ENCODE data around the gene IGFBP6. TPM values are rescaled to one million over a fixed set of nuclear protein-coding genes. Genes with fewer than 3 reads are reported as not detected.

Gene IGFBP6
- polyA plus RNA-seq, 1 of the 3 experiments (the other 2 are of a cell fraction): 570 TPM

- peaks cover 13% of the 10 kb centered on the region for H3F3A ChIP-seq (replicated peaks; ENCODE audit: insufficient read depth)
- no peaks in the 10 kb centered on the region for H3K9me3 ChIP-seq
- ChIA-PET POLR2A (no interaction called here), CTCF (interaction anchor here (0.9 to 4.6 kb wide), 5 partner anchors 8 to 124 kb away, joined by 4 to 37 read pairs (median 6); partner anchors contain the start of gene IGFBP6)
- TF ChIP-seq CHD2 (IDR thresholded peaks at IDR 0.05; ENCODE audit: low read length, partially characterized antibody) (no peak), EP300 (IDR thresholded peaks at IDR 0.05; ENCODE audit: borderline replicate concordance in 1 of 2, low read depth in 1 of 2, low read length in 1 of 2) (no peak), REST (IDR thresholded peaks at IDR 0.05; ENCODE audit: low read depth, low read length) (no peak), NFIC (IDR thresholded peaks at IDR 0.05; ENCODE audit: borderline replicate concordance) (no peak), TEAD4 (IDR thresholded peaks at IDR 0.05; ENCODE audit: borderline replicate concordance, insufficient read depth) (no peak)
- peaks cover 15 to 21% of the 10 kb centered on the region in 2 experiments for H3K36me3 ChIP-seq (replicated peaks in 1 of 2; ENCODE audit: control insufficient read depth in 1 of 2, insufficient read depth in 2 of 2, low read length in 1 of 2)
- H3K4me3 ChIP-seq (ENCODE audit: low read depth in 2 of 2, low read length in 1 of 2): no peak overlapping the region
- H3K9me2 ChIP-seq: no peaks in the 10 kb centered on the region
- peaks cover 35% of the 10 kb centered on the region for H3K79me2 ChIP-seq (ENCODE audit: insufficient read depth)
- no peak overlapping the region for H3K27ac ChIP-seq (ENCODE audit: low read depth in 2 of 2, low read length in 1 of 2)
- H3K9ac ChIP-seq: no peak overlapping the region
- 95% methylated on average over 6 of the region's 6 CpGs for WGBS (ENCODE audit: low lambda C conversion rate)
- no peak for DNase-seq
- H3K27me3 ChIP-seq (ENCODE audit: insufficient read depth): no peaks in the 10 kb centered on the region
- no peaks in the 10 kb centered on the region for H4K20me1 ChIP-seq (ENCODE audit: insufficient read depth)
- H3K4me2 ChIP-seq: no peak overlapping the region
- H2AFZ ChIP-seq (ENCODE audit: low read depth): no peak overlapping the region
- H3K4me1 ChIP-seq (ENCODE audit: control insufficient read depth in 1 of 2, insufficient read depth in 2 of 2, low read depth in 1 of 2, low read length in 1 of 2): peaks cover 28 to 30% of the 10 kb centered on the region in 2 experiments
Measured at GRCh38 chr12:53073881-53074280, 23.6 kb upstream of the IGFBP6 start.

GRCh38 chr12:53074283-53074998, 23.0 kb upstream of the IGFBP6 start:
- DNase-seq: no peak
- H3K27me3 ChIP-seq (ENCODE audit: insufficient read depth): no peaks in the 10 kb centered on the region
- no peak overlapping the region for H3K27ac ChIP-seq (ENCODE audit: low read depth in 2 of 2, low read length in 1 of 2)
- no peak for TF ChIP-seq RCOR1 (IDR thresholded peaks at IDR 0.05; ENCODE audit: low read length)
- H3K4me3 ChIP-seq (ENCODE audit: low read depth in 2 of 2, low read length in 1 of 2): no peak overlapping the region
- peaks cover 13% of the 10 kb centered on the region for H3F3A ChIP-seq (replicated peaks; ENCODE audit: insufficient read depth)
- CTCF ChIA-PET: interaction anchor here (0.9 to 8.8 kb wide), 7 partner anchors 7 to 85 kb away, joined by 4 to 130 read pairs (median 7); partner anchors contain the start of gene IGFBP6
- H3K4me1 ChIP-seq (ENCODE audit: control insufficient read depth in 1 of 2, insufficient read depth in 2 of 2, low read depth in 1 of 2, low read length in 1 of 2): peaks cover 28 to 30% of the 10 kb centered on the region in 2 experiments
- no peak overlapping the region for H3K4me2 ChIP-seq
- peaks cover 36% of the 10 kb centered on the region for H3K79me2 ChIP-seq (ENCODE audit: insufficient read depth)
- H3K9me2 ChIP-seq: no peaks in the 10 kb centered on the region
- 96% methylated on average over 11 of the region's 11 CpGs for WGBS (ENCODE audit: low lambda C conversion rate)
- no peak overlapping the region for H2AFZ ChIP-seq (ENCODE audit: low read depth)
- POLR2A ChIA-PET: no interaction called here
- H4K20me1 ChIP-seq (ENCODE audit: insufficient read depth): no peaks in the 10 kb centered on the region
- no peaks in the 10 kb centered on the region for H3K9me3 ChIP-seq
- peaks cover 15 to 21% of the 10 kb centered on the region in 2 experiments for H3K36me3 ChIP-seq (replicated peaks in 1 of 2; ENCODE audit: control insufficient read depth in 1 of 2, insufficient read depth in 2 of 2, low read length in 1 of 2)
- H3K9ac ChIP-seq: no peak overlapping the region

Data from SK-N-SH (cell line).